IPS-20b (cell line): ENCODE data around the gene TCN2.
A peak's percentile ranks its signal among the peaks of the same experiment; 100 is the strongest.

Experiments used
- H3K27ac ChIP-seq: one replicate; pipeline ENCODE4 v1.5.1; 2013; ENCODE audit warnings: low read length
- H3K27me3 ChIP-seq: 2 replicates; pipeline ENCODE4 v1.6.1; 2013; ENCODE audit warnings: mild to moderate bottlenecking, low read length, inconsistent platforms; ENCODE audit not compliant: insufficient read depth
- H3K36me3 ChIP-seq: 2 replicates; pipeline ENCODE4 v1.6.1; 2013; ENCODE audit warnings: low read depth, mild to moderate bottlenecking, inconsistent platforms, low read length, moderate library complexity; ENCODE audit not compliant: insufficient read depth
- H3K4me1 ChIP-seq: 2 replicates; pipeline ENCODE4 v1.6.1; 2013; ENCODE audit warnings: mild to moderate bottlenecking, control low read depth, inconsistent platforms, low read length, moderate library complexity; ENCODE audit not compliant: insufficient read depth
- H3K4me3 ChIP-seq: 2 replicates; pipeline ENCODE4 v1.5.1; 2013; ENCODE audit warnings: mild to moderate bottlenecking, low read length, inconsistent platforms
- H3K9ac ChIP-seq: 2 replicates; pipeline ENCODE4 v1.6.1; 2013; ENCODE audit warnings: low read depth, mild to moderate bottlenecking, inconsistent platforms, low read length, moderate library complexity
- H3K9me3 ChIP-seq: 2 replicates; pipeline ENCODE4 v1.6.1; 2013; ENCODE audit warnings: mild to moderate bottlenecking, low read depth, low read length, inconsistent platforms; ENCODE audit not compliant: insufficient read depth

Gene TCN2

DNA sequence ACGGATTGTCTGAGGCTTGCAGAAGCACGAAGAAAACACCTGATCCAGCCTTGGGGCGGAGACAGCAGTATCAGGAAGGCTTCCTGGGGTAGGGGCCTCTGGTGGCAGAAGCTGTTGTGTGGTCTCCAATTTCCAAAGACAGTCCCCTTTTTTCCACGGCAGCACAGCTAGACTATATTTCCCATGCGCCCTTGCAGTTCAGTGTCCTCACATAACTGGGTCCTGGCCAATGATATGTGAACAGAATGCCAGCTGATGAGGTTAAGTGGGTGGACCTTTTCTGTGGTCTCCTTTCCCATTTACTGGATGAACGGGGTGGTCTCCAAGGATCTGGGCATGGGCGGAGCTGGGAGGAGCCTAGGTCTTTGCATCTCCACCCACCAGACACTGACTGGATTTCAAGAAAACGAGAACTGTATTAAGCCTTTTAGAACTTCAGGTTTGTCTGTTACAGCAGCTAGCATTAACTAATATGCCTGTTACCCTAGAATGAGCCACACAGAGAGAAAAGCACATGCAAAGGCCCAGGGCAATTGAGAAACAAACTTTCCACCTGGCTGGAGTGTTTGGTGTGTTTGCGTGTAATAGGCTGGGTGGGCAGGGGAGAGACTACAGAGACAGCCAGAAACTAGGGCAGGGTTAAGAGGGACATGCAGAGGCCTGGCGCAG is 38.7 kb upstream of the TCN2 start:
- no peak overlapping the region for H3K4me3 ChIP-seq
- H3K9ac ChIP-seq, result no peak overlapping the region
- no peaks in the 10 kb centered on the region for H3K27me3 ChIP-seq
- H3K4me1 ChIP-seq, result 0 out of 2 replicates have a peak, but pooled peaks cover 2% of the 10 kb centered on the region
- H3K36me3 ChIP-seq, result no peaks in the 10 kb centered on the region
- H3K27ac ChIP-seq, result no peak overlapping the region
- no peaks in the 10 kb centered on the region for H3K9me3 ChIP-seq

DNA sequence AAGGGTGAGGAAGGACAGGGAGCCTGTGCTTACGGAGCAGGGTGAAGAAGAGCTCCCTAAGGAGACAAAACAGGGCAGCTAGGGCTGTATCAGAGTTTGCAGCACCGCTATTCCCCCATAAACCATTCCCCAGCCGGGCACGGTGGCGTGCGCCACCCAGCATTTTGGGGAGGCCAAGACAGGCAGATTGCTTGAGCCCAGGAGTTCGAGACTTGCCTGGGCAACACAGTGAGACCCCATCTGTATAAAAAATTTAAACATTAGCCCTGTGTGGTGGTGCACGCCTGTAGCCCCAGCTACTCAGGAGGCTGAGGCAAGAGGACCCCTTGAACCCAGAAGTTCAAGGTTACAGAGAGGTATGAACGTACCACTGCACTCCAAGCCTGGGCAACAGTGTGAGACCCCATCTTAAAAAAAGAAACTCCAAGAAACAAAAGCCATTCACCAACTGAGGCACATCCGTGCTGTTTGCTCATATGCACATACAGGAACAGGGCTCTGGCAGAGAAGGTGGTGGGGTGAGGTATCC is 37.2 kb upstream of the TCN2 start:
- H3K27ac ChIP-seq, result no peak overlapping the region
- H3K27me3 ChIP-seq, result no peaks in the 10 kb centered on the region
- H3K4me3 ChIP-seq, result no peak overlapping the region
- peaks cover 9% of the 10 kb centered on the region; the same call in 1 of the 2 replicates for H3K4me1 ChIP-seq
- H3K36me3 ChIP-seq, result no peaks in the 10 kb centered on the region
- no peak overlapping the region for H3K9ac ChIP-seq
- no peaks in the 10 kb centered on the region for H3K9me3 ChIP-seq

DNA sequence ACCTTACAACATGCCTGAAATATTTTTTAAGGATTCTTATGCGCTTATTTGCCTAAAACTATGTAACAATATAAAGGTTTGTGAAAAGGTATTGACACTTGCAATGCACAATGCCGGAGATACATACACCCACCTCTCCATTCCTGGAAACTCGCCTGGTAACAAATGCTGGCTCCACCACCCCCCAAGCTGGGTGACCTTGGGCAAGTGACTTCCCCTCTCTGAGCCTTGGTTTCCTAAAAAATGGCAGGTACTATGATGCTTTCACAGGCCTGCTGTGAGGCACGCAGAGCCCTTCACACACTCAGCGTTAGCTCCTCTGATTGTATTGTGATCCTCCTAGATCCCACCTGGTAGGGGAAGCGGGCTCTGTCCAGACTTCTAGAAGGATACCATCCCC is 34.8 kb upstream of the TCN2 start:
- Histone ChIP-seq H3K27me3 (no peaks in the 10 kb centered on the region), H3K4me3 (no peak overlapping the region), H3K4me1 (peaks cover 9% of the 10 kb centered on the region; the same call in 1 of the 2 replicates), H3K9me3 (no peaks in the 10 kb centered on the region), H3K36me3 (peaks cover 18% of the 10 kb centered on the region), H3K27ac (no peak overlapping the region), H3K9ac (no peak overlapping the region)

DNA sequence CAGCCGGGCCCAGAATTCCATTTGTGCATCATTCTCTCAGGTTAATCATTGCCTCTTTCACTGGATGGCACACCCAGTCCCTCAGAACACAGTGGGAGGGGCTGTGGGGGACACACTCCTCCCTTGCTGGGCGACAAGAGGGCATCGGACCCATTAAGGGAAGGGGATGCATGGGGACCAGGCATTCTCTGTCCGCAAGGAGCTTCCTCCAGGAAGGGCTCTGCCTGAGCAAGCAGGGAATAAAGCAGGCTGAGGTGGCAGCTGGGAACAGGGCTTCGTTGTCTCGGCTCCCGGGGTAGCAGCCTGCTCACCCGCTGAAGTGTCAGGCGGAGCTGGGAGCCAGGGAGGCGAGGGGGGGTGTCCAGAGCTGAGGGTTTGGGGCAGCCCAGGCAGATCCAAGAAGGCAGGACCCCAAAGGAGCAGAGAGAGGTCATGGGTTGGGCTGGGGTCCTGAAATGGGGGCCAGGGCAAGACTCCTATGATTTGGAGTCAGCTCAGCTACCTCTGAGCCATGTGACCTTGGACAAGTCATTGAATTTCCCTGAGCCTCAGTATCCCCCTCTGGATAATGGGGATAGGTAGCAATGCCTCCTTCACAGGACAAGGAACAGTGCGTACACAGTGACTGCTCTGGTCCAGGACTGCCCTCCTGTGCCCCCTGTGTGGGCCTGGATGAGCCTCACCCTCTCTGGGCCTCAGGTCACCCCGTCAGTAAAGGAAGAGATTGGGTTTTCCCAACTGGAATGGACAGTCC is 34.0 kb upstream of the TCN2 start:
- Histone ChIP-seq H3K27ac (no peak overlapping the region), H3K4me1 (peaks cover 9% of the 10 kb centered on the region; the same call in 1 of the 2 replicates)

DNA sequence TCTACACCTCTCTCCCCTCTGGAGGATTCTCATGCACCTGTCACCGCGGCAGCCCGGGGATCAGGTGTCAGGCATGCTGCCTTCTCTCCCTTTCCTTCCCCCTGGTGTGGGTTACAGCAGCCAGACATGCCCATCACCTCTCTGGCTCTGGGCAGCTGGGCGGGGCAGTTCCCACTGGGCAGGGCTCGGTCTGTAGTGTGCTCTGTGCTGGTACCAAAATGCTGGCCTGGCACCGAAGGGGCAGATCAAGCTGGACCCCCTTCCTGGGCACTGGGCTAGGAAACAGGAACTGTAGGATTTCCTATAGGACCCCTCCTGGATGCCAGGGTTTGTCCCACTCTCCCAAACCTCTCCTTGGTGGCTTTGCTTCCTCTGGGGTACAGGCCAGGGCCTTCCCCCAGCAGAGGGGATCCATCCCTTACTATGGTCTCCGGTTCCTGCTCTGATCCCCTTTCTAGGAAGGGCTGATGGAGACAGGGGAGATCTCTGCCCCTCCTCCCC is 33.3 kb upstream of the TCN2 start:
- Histone ChIP-seq H3K4me3 (peak overlapping the region; percentile 78; the same call in 1 of the 2 replicates), H3K27ac (no peak overlapping the region), H3K9ac (peak overlapping the region; percentile 76; the same call in 1 of the 2 replicates), H3K36me3 (peaks cover 32% of the 10 kb centered on the region), H3K4me1 (peaks cover 9% of the 10 kb centered on the region; the same call in 1 of the 2 replicates), H3K9me3 (no peaks in the 10 kb centered on the region), H3K27me3 (no peaks in the 10 kb centered on the region)

More for the DNA sequence above, 34.0 kb upstream of the TCN2 start:
- no peak overlapping the region for H3K4me3 ChIP-seq
- H3K9me3 ChIP-seq, result no peaks in the 10 kb centered on the region
- no peaks in the 10 kb centered on the region for H3K27me3 ChIP-seq
- H3K36me3 ChIP-seq, result peaks cover 26% of the 10 kb centered on the region
- no peak overlapping the region for H3K9ac ChIP-seq

DNA sequence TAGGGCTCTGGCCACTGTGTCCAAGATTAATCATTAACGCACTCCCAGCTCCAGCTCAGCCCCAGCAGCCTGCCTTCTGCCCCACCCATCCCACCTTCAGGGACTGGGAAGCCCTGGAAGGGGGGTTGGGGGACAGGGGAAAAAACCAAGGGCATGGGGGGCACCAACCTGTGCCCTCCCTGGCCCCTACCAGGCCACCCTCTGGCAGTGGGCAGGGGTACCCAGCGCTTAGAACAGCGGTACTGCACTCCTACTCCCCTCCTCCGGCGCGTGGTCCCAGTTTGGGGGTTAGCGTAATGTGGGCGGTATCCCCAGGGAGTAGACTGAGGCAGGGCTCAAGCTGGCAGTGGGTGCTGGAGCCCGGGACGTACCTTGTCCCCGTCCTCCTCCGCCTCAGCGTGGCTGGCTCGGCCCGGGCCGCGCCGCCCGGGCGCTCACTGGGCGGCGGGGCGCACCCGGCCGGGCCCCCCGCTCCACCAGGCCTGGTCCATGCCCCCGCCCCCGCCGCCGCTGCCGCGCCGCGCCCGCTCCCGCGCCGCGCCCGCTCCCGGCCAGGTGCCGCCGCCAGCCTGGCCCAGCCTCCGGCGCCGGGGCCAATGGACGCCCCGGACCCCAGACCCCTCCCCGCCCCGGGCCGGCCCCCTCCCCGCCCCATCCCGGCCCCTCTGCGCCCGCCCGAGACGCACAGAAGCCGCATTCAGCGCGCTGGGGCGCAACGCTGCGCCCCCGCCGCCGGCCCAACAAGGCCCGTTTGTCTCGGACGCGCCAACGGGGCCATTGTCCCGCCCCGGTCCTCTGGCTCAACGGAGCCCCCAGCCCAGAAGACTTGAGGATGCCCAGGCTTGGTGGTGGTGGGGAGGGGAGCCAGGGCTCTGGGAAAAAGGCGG is 32.6 kb upstream of the TCN2 start, which contains the start of gene GAL3ST1:
Gene GAL3ST1 (minus strand): TSS at position 571 of the 887 bp plus-strand sequence. CDS start 17,273 bp downstream, outside the sequence.
- Histone ChIP-seq H3K9me3 (no peaks in the 10 kb centered on the region), H3K36me3 (peaks cover 39% of the 10 kb centered on the region), H3K27me3 (no peaks in the 10 kb centered on the region), H3K4me1 (peaks cover 9% of the 10 kb centered on the region; the same call in 1 of the 2 replicates), H3K4me3 (peak within 1 kb of the TSS; percentile 78), H3K9ac (peak within 1 kb of the TSS; percentile 76), H3K27ac (no peak within 1 kb of the TSS)

DNA sequence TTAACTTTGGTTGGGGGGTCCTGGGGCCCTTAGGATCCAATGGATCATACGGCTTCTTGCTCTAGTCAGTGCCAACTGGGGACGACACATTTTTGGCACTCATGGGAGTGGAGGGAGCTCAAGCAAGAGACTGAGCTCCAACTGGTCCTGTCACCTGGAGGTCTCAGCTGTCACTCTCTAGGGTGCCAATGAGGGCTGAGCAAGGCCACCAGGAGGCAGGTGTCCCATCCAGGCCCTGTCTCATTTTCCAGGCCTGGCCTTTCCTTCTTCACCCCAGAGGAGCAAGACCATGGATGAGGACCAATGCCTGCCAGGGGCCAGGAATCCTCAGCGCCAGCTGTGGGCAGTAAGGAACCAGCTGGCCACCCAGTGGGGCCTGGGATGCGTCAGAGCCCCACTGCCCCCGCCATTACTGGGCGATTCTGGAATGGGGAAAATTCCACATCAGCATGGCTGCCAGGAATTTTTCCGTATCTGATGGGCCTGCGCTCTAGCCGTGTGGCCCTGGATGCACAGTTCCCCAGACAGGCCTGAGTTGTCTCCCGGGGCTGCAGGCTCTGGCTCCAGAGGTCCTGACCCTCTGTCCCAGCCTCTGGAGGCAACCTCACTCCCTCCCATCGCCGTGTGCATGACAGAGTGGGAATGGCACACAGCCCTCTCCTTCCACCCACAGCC is 31.8 kb upstream of the TCN2 start:
- Histone ChIP-seq H3K27ac (no peak overlapping the region), H3K27me3 (no peaks in the 10 kb centered on the region), H3K4me3 (peak overlapping the region; percentile 62), H3K9ac (peak overlapping the region; percentile 59), H3K4me1 (peaks cover 9% of the 10 kb centered on the region; the same call in 1 of the 2 replicates), H3K36me3 (peaks cover 47% of the 10 kb centered on the region), H3K9me3 (no peaks in the 10 kb centered on the region)

DNA sequence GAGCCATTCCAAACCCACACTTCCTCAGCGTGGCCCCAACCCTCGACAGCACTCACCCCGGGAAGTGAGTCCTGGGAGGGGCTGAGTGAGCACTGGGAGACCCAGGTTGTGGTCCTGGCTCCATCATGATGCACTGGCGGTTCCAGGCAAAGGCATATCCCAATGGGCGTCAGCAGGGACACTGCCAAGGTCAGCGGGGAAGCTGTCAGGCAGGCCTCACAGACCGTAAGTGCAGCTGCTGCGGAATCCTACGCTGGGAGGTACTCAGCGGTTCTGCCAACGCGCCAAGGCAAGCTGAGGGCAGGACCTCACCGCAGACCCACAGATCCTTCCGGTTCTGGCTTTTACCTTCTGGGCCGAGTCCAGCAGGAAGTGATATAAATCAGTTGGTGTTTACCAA is 31.1 kb upstream of the TCN2 start:
- Histone ChIP-seq H3K27me3 (no peaks in the 10 kb centered on the region), H3K27ac (no peak overlapping the region), H3K4me3 (no peak overlapping the region), H3K36me3 (peaks cover 55% of the 10 kb centered on the region), H3K9ac (no peak overlapping the region), H3K4me1 (peaks cover 9% of the 10 kb centered on the region; the same call in 1 of the 2 replicates), H3K9me3 (no peaks in the 10 kb centered on the region)

DNA sequence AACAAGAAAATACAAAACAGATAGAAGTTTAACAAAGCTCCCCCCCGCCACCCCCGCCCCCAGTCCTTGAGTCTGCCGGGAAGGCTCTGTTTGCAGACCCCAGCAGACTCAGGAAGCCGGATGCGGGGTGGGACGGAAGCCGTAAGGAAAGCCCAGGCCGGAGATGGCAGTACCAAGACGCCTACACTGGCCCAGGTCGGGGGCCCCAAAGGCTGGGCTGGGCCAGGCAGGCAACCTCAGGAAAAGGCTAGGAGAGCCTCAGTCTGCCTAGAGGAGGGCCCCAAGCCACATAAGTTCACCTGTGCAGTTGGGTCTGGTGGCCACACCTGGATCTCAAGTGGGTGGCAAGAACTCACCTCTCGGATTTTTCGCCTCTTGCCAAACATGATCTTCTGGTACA is 28.5 kb upstream of the TCN2 start:
- Histone ChIP-seq H3K36me3 (peaks cover 81% of the 10 kb centered on the region), H3K9me3 (no peaks in the 10 kb centered on the region), H3K27me3 (no peaks in the 10 kb centered on the region), H3K27ac (no peak overlapping the region), H3K9ac (no peak overlapping the region), H3K4me3 (no peak overlapping the region), H3K4me1 (peaks cover 6% of the 10 kb centered on the region; the same call in 1 of the 2 replicates)

DNA sequence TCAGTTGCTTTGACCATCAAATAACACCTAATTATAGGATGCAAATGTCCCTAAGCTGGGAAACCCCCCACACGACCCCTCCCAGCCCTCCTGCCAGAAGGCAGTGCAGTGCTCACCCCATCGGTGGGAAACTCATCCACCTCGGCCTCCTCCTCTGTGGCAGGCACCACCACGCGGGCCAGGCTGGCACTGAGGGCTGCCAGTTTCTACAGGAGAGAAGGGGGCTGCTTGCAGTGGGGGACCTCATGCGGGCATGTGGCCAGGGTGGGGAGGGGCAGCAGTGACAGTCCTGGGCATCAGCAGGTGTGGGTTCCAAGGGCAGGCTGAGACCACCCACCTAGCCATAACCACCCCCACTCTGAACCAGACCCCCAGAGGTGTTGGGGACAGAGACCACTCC is 26.1 kb upstream of the TCN2 start:
- Histone ChIP-seq H3K9me3 (no peaks in the 10 kb centered on the region), H3K36me3 (peaks cover 98% of the 10 kb centered on the region), H3K27me3 (no peaks in the 10 kb centered on the region), H3K27ac (no peak overlapping the region), H3K4me3 (no peak overlapping the region), H3K4me1 (no peaks in the 10 kb centered on the region), H3K9ac (no peak overlapping the region)
